SK-N-SH (cell line): Measurements from ENCODE around the gene PHC2. TPM values are rescaled to one million over a fixed set of nuclear protein-coding genes. Genes with fewer than 3 reads are reported as not detected.

Source experiments
- CTCF ChIA-PET: fragments of 300-600, 350-600 bp; formaldehyde crosslinking; extraction: SDS; loops from one replicate; lab custom pipeline; 2021; lab: Yijun Ruan, JAX
- POLR2A ChIA-PET: fragments of 350-600 bp; sonication (Branson Sonifier 250); formaldehyde crosslinking; extraction: SDS; loops from one replicate; lab custom pipeline; 2020; ENCODE audit warnings: antibody characterized with exemption, inconsistent platforms; lab: Yijun Ruan, JAX
- DNase-seq: peaks from one replicate; pipeline ENCODE4 v3.0.0; 2012
- H2AFZ ChIP-seq: fragments of 200-600 bp; sonication (generic); 2 replicates; pipeline ENCODE4 v1.8.1; 2016; ENCODE audit warnings: antibody characterized with exemption, mild to moderate bottlenecking, low read depth
- H3F3A ChIP-seq: fragments of 200-600 bp; sonication (generic); replicated peaks from 2 replicates; pipeline ENCODE3; 2016; ENCODE audit warnings: antibody characterized with exemption, mild to moderate bottlenecking; ENCODE audit not compliant: insufficient read depth
- H3K27ac ChIP-seq, 2 experiments: fragments of 200-500 bp in 1 of 2; fragments of 200-600 bp in 1 of 2; sonication (Bioruptor generic) in 1 of 2; sonication (generic), shearing (Covaris generic) in 1 of 2; 2 replicates each; pipeline versions ENCODE4 v1.5.1 to v1.6.1; 2014 to 2016; ENCODE audit warnings: low read depth in 2 of 2, inconsistent platforms in 1 of 2, low read length in 1 of 2, mild to moderate bottlenecking in 1 of 2, mixed read lengths in 1 of 2
- H3K27me3 ChIP-seq: fragments of 200-600 bp; sonication (generic), shearing (Covaris generic); 2 replicates; pipeline ENCODE4 v1.6.1; 2016; ENCODE audit warnings: mixed run types; ENCODE audit not compliant: insufficient read depth
- H3K36me3 ChIP-seq, 2 experiments: fragments of 200-500 bp in 1 of 2; fragments of 200-600 bp in 1 of 2; sonication (Bioruptor generic) in 1 of 2; sonication (generic) in 1 of 2; replicated peaks in 1 of 2; 2 replicates each; pipeline versions ENCODE3 to v1.5.1; 2014 to 2016; ENCODE audit warnings: low read length in 1 of 2, mild to moderate bottlenecking in 1 of 2; ENCODE audit not compliant: insufficient read depth in 2 of 2, control insufficient read depth in 1 of 2
- H3K4me1 ChIP-seq, 2 experiments: fragments of 200-500 bp in 1 of 2; fragments of 200-600 bp in 1 of 2; sonication (Bioruptor generic) in 1 of 2; sonication (generic), shearing (Covaris generic) in 1 of 2; 2 replicates each; pipeline versions ENCODE4 v1.5.1 to v1.6.1; 2014 to 2016; ENCODE audit warnings: low read depth in 1 of 2, low read length in 1 of 2, mixed run types in 1 of 2; ENCODE audit not compliant: insufficient read depth in 2 of 2, control insufficient read depth in 1 of 2
- H3K4me2 ChIP-seq: fragments of 200-600 bp; sonication (generic), shearing (Covaris generic); 2 replicates; pipeline ENCODE4 v1.6.1; 2017; ENCODE audit warnings: mixed run types
- H3K4me3 ChIP-seq, 2 experiments: fragments of 200-500 bp in 1 of 2; fragments of 200-600 bp in 1 of 2; sonication (Bioruptor generic) in 1 of 2; sonication (generic), shearing (Covaris generic) in 1 of 2; 2 replicates each; pipeline versions ENCODE4 v1.5.1 to v1.8.1; 2014 to 2016; ENCODE audit warnings: low read depth in 2 of 2, inconsistent platforms in 1 of 2, low read length in 1 of 2, mild to moderate bottlenecking in 1 of 2, mixed read lengths in 1 of 2, moderate library complexity in 1 of 2
- H3K79me2 ChIP-seq: fragments of 200-600 bp; sonication (generic); 2 replicates; pipeline ENCODE4 v1.8.1; 2017; ENCODE audit warnings: mild to moderate bottlenecking; ENCODE audit not compliant: insufficient read depth
- H3K9ac ChIP-seq: fragments of 200-600 bp; sonication (generic); 2 replicates; pipeline ENCODE4 v1.6.1; 2017; ENCODE audit warnings: mixed run types
- H3K9me2 ChIP-seq: fragments of 200-600 bp; sonication (generic); 2 replicates; pipeline ENCODE4 v1.6.1; 2017; ENCODE audit warnings: mixed run types
- H3K9me3 ChIP-seq: fragments of 200-600 bp; sonication (generic); 2 replicates; pipeline ENCODE4 v1.6.1; 2017; ENCODE audit warnings: mixed run types, mild to moderate bottlenecking, moderate library complexity
- H4K20me1 ChIP-seq: fragments of 200-600 bp; sonication (generic); 2 replicates; pipeline ENCODE4 v1.6.1; 2017; ENCODE audit warnings: mild to moderate bottlenecking, mixed run types; ENCODE audit not compliant: insufficient read depth
- EP300 ChIP-seq, 2 experiments: IDR thresholded peaks; 2 replicates each; pipeline versions ENCODE4 v1.4.0 to v1.6.1; 2012; ENCODE audit warnings: borderline replicate concordance in 1 of 2, low read depth in 1 of 2, low read length in 1 of 2
- EZH2phosphoT487 ChIP-seq: fragments of 200-600 bp; sonication (generic); IDR thresholded peaks from 2 replicates; pipeline ENCODE4 v1.6.1; 2017; ENCODE audit warnings: low read depth, mixed run types, mild to moderate bottlenecking, antibody characterized with exemption, moderate library complexity, borderline replicate concordance
- FOSL2 ChIP-seq: IDR thresholded peaks from 2 replicates; pipeline ENCODE4 v1.4.0; 2012; ENCODE audit warnings: low read depth, mild to moderate bottlenecking, moderate library complexity, borderline replicate concordance
- IRF3 ChIP-seq: fragments of 150-350 bp; IDR thresholded peaks from 2 replicates; pipeline ENCODE4 v1.6.1; 2016; ENCODE audit warnings: mild to moderate bottlenecking, low read depth, low read length
- MEF2A ChIP-seq: IDR thresholded peaks from 2 replicates; pipeline ENCODE4 v1.4.0; 2012; ENCODE audit warnings: low read depth, borderline replicate concordance
- NFIC ChIP-seq: IDR thresholded peaks from 2 replicates; pipeline ENCODE4 v1.4.0; 2012; ENCODE audit warnings: borderline replicate concordance
- REST ChIP-seq: IDR thresholded peaks from 2 replicates; pipeline ENCODE4 v1.6.1; 2012; ENCODE audit warnings: mild to moderate bottlenecking, low read depth, low read length, moderate library complexity
- RFX5 ChIP-seq: IDR thresholded peaks from 2 replicates; pipeline ENCODE4 v1.6.1; 2012; ENCODE audit warnings: mild to moderate bottlenecking, improper control_type of control experiment, low read length
- SMC3 ChIP-seq: IDR thresholded peaks from 2 replicates; pipeline ENCODE4 v1.6.1; 2012; ENCODE audit warnings: low read depth, low read length, improper control_type of control experiment
- YY1 ChIP-seq: IDR thresholded peaks from 2 replicates; pipeline ENCODE4 v1.4.0; 2012; ENCODE audit warnings: low read depth, mild to moderate bottlenecking
- ZBTB33 ChIP-seq: IDR thresholded peaks from 2 replicates; pipeline ENCODE4 v1.4.0; 2012; ENCODE audit warnings: low read depth, borderline replicate concordance
- WGBS: methylation state at CpG from one replicate; pipeline ENCODE4 v1.1.6; 2017; ENCODE audit warnings: low lambda C conversion rate; 5-methylcytosine and 5-hydroxymethylcytosine counted together
- polyA plus RNA-seq, 3 experiments: library from polyadenylated mRNA; depleted of rRNA; stranded (reverse); fragments of >200 nt; gene quantifications; 2 replicates each; pipeline ENCODE4 v1.2.3, GENCODE V29; 2012
- small RNA-seq, 7 experiments: library from RNA; depleted of rRNA; stranded (forward); fragments of <200 nt; gene quantifications; one replicate each; pipeline ENCODE3, GENCODE V24; 2012
- TF ChIP-seq, protein P1 (sequence below): fragments of 150-350 bp; IDR thresholded peaks from 2 replicates; pipeline ENCODE4 v1.6.1; 2017; ENCODE audit warnings: antibody characterized with exemption, low read length, low read depth, borderline replicate concordance
- TF ChIP-seq, protein P2 (sequence below): fragments of 200-600 bp; sonication (generic); IDR thresholded peaks from 2 replicates; pipeline ENCODE4 v1.6.1; 2017; ENCODE audit warnings: antibody characterized with exemption, mild to moderate bottlenecking, moderate library complexity

PHC2 gene
- polyA plus RNA-seq, 1 of the 3 experiments (the other 2 are of a cell fraction) = 98.7 TPM

- Histone ChIP-seq H3K4me3 (no peak overlapping the region), H4K20me1 (peaks cover 60% of the 10 kb centered on the region), H3K9me3 (no peaks in the 10 kb centered on the region), H2AFZ (no peak overlapping the region), H3K4me2 (no peak overlapping the region), H3F3A (no peaks in the 10 kb centered on the region), H3K79me2 (peaks cover 47% of the 10 kb centered on the region; the same call in 1 of the 2 replicates), H3K4me1 (no peaks in the 10 kb centered on the region; a peak in 1 of 4 replicates), H3K9me2 (no peaks in the 10 kb centered on the region), H3K27ac (no peak overlapping the region), H3K9ac (no peak overlapping the region), H3K27me3 (no peaks in the 10 kb centered on the region), H3K36me3 (peaks cover 15 to 30% of the 10 kb centered on the region in 2 experiments)
- TF ChIP-seq EZH2phosphoT487 (no peak), REST (no peak), RFX5 (no peak), IRF3 (no peak), FOSL2 (no peak), SMC3 (no peak), MEF2A (no peak), YY1 (no peak), ZBTB33 (no peak), EP300 (IDR thresholded peaks at IDR 0.05; ENCODE audit: borderline replicate concordance in 1 of 2, low read depth in 1 of 2, low read length in 1 of 2) (no peak), NFIC (no peak)
- TF ChIP-seq, protein P1, sequence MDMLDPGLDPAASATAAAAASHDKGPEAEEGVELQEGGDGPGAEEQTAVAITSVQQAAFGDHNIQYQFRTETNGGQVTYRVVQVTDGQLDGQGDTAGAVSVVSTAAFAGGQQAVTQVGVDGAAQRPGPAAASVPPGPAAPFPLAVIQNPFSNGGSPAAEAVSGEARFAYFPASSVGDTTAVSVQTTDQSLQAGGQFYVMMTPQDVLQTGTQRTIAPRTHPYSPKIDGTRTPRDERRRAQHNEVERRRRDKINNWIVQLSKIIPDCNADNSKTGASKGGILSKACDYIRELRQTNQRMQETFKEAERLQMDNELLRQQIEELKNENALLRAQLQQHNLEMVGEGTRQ = no peak
- TF ChIP-seq, protein P2, sequence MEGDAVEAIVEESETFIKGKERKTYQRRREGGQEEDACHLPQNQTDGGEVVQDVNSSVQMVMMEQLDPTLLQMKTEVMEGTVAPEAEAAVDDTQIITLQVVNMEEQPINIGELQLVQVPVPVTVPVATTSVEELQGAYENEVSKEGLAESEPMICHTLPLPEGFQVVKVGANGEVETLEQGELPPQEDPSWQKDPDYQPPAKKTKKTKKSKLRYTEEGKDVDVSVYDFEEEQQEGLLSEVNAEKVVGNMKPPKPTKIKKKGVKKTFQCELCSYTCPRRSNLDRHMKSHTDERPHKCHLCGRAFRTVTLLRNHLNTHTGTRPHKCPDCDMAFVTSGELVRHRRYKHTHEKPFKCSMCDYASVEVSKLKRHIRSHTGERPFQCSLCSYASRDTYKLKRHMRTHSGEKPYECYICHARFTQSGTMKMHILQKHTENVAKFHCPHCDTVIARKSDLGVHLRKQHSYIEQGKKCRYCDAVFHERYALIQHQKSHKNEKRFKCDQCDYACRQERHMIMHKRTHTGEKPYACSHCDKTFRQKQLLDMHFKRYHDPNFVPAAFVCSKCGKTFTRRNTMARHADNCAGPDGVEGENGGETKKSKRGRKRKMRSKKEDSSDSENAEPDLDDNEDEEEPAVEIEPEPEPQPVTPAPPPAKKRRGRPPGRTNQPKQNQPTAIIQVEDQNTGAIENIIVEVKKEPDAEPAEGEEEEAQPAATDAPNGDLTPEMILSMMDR = no peak
- DNase-seq = no peak
- WGBS = 84% methylated on average over 7 of the region's 7 CpGs
- ChIA-PET POLR2A (no interaction called here), CTCF (interaction anchor here (1.2 to 3.1 kb wide), 2 partner anchors 22 to 24 kb away, joined by 5 to 13 read pairs; no protein-coding TSS in a partner anchor)
Observed at GRCh38 chr1:33273961-33274371, 156.9 kb downstream of the PHC2 start.

Small RNA genes within 50 kb of the gene (small RNA-seq; reads per million reads assigned to genes)
- gene RN7SKP16 = 0 to 0.98 (median 0) reads per million in 7 experiments

Other genes with a start within 250 kb of the PHC2 start
- 2.5 and 4.4 TPM in 2 replicates for gene TRIM62, start 249.1 kb downstream of the PHC2 start, polyA plus RNA-seq (2012; rRNA removed)
- 13.7 and 17.1 TPM in 2 replicates for gene ZNF362, start 174.6 kb downstream of the PHC2 start, polyA plus RNA-seq (2012; rRNA removed)
- 0.07 TPM in 1 of 2 replicates, not detected in the other for gene A3GALT2, start 110.0 kb downstream of the PHC2 start, polyA plus RNA-seq (2012; rRNA removed)
- gene ZSCAN20, start 41.5 kb upstream of the PHC2 start, polyA plus RNA-seq (2012; rRNA removed) = 2.1 TPM in 2 replicates